OCI-LY7 (cell line): Measurements from ENCODE around the gene FTCDNL1.

ENCODE experiments used
- EZH2phosphoT487 ChIP-seq: fragments of 200-600 bp; sonication (generic); IDR thresholded peaks from 2 replicates; pipeline ENCODE4 v1.6.1; 2018; ENCODE audit warnings: low read depth, borderline replicate concordance, mild to moderate bottlenecking, mixed run types, antibody characterized with exemption, low read length, moderate library complexity, mixed read lengths
- TF ChIP-seq, protein P1 (sequence below): fragments of 200-600 bp; sonication (generic); conservative IDR thresholded peaks from 2 replicates; pipeline ENCODE4 v1.5.1; 2014; ENCODE audit warnings: mild to moderate bottlenecking, antibody characterized with exemption, low read length, moderate library complexity, mixed read lengths

GRCh38 chr2:199807966-199808365 lies 43.0 kb downstream of the FTCDNL1 start:
- TF ChIP-seq EZH2phosphoT487 = no peak
- TF ChIP-seq, protein P1, sequence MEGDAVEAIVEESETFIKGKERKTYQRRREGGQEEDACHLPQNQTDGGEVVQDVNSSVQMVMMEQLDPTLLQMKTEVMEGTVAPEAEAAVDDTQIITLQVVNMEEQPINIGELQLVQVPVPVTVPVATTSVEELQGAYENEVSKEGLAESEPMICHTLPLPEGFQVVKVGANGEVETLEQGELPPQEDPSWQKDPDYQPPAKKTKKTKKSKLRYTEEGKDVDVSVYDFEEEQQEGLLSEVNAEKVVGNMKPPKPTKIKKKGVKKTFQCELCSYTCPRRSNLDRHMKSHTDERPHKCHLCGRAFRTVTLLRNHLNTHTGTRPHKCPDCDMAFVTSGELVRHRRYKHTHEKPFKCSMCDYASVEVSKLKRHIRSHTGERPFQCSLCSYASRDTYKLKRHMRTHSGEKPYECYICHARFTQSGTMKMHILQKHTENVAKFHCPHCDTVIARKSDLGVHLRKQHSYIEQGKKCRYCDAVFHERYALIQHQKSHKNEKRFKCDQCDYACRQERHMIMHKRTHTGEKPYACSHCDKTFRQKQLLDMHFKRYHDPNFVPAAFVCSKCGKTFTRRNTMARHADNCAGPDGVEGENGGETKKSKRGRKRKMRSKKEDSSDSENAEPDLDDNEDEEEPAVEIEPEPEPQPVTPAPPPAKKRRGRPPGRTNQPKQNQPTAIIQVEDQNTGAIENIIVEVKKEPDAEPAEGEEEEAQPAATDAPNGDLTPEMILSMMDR = no peak
